ENCODE data around the gene HOMER1. TPM values are rescaled to one million over a fixed set of nuclear protein-coding genes. Genes with fewer than 3 reads are reported as not detected.

HOMER1 gene
- total RNA-seq, 2 donors from 2014 or later = 42.4 to 43.3 TPM

DNA sequence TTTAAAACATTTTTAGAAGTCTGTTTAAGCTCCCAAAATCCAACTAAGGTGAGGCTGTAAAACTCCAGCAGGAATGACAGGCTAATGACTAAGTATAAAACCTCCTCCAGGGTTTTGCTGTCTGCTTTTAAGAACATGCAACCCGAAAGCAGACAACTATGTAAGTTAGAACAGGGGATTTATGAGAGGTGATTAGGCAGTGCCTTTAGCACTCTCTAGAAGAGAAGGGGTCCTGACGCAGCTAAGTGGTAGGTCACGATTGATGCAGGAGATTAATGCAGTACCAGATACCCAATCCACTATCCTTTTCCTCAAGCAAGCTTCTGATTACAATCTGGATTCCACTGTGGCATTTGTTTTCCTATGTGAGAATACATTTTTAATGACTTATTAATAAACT lies 25.9 kb downstream of the HOMER1 start:
- peaks cover 1% of the 10 kb centered on the region for H3K9me3 ChIP-seq (ENCODE audit: control insufficient read depth, low read length)
- peaks cover 2% of the 10 kb centered on the region for H3K9me3 Mint-ChIP-seq

DNA sequence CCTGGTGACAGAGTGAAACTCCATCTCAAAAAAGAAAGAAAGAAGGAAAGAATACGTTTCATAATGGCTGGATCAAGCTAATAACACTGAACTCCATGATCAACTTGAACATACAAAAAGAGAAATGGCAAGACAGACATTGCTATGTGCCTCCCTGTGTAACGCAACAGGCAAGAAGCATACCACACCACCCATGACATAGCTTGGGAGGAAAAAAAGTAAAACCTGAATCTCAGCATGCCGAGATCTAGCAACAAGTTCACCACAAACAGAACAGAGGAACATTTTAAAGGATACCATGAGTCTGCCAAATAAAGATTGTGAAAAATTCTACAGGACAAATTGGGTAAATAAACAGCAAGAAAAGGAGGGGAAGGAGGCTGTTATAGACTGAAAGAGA lies 26.7 kb downstream of the HOMER1 start:
- Mint-ChIP-seq H3K27ac (no peak overlapping the region), H3K36me3 (ENCODE audit: low read depth) (peaks cover 6% of the 10 kb centered on the region), H3K4me3 (no peak overlapping the region), H3K4me1 (peaks cover 19% of the 10 kb centered on the region), H3K27me3 (ENCODE audit: insufficient read depth) (no peaks in the 10 kb centered on the region), H3K9me3 (peaks cover 2% of the 10 kb centered on the region)
- Histone ChIP-seq H3K4me3 (ENCODE audit: low read length) (no peak overlapping the region), H3K9me3 (ENCODE audit: control insufficient read depth, low read length) (no peaks in the 10 kb centered on the region), H3K4me1 (ENCODE audit: control insufficient read depth, insufficient read depth, low read length) (no peaks in the 10 kb centered on the region), H3K27ac (ENCODE audit: low read depth, low read length) (no peak overlapping the region), H3K9ac (ENCODE audit: extremely low read depth, low read length, poor library complexity, severe bottlenecking) (no peak overlapping the region), H3K36me3 (ENCODE audit: control insufficient read depth, insufficient read depth, low read length) (no peaks in the 10 kb centered on the region), H3K27me3 (ENCODE audit: control insufficient read depth, insufficient read depth, low read length, poor library complexity, severe bottlenecking) (no peaks in the 10 kb centered on the region)
- TF ChIP-seq, protein P1, sequence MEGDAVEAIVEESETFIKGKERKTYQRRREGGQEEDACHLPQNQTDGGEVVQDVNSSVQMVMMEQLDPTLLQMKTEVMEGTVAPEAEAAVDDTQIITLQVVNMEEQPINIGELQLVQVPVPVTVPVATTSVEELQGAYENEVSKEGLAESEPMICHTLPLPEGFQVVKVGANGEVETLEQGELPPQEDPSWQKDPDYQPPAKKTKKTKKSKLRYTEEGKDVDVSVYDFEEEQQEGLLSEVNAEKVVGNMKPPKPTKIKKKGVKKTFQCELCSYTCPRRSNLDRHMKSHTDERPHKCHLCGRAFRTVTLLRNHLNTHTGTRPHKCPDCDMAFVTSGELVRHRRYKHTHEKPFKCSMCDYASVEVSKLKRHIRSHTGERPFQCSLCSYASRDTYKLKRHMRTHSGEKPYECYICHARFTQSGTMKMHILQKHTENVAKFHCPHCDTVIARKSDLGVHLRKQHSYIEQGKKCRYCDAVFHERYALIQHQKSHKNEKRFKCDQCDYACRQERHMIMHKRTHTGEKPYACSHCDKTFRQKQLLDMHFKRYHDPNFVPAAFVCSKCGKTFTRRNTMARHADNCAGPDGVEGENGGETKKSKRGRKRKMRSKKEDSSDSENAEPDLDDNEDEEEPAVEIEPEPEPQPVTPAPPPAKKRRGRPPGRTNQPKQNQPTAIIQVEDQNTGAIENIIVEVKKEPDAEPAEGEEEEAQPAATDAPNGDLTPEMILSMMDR (conservative IDR thresholded peaks at IDR 0.05) = no peak
- 92% methylated on average over 3 of the region's 3 CpGs; no CpG with 5 or more reads in 1 of the 2 experiments for WGBS, 2 experiments (ENCODE audit: insufficient coverage in 1 of 2, insufficient read length in 1 of 2)
- DNase-seq = no peak

More for the DNA sequence above, 25.9 kb downstream of the HOMER1 start:
- Mint-ChIP-seq H3K4me1 (peaks cover 19% of the 10 kb centered on the region), H3K4me3 (no peak overlapping the region), H3K27ac (no peak overlapping the region), H3K36me3 (ENCODE audit: low read depth) (peaks cover 6% of the 10 kb centered on the region), H3K27me3 (ENCODE audit: insufficient read depth) (no peaks in the 10 kb centered on the region)
- no peaks in the 10 kb centered on the region for H3K27me3 ChIP-seq (ENCODE audit: control insufficient read depth, insufficient read depth, low read length, poor library complexity, severe bottlenecking)
- no peak overlapping the region for H3K4me3 ChIP-seq (ENCODE audit: low read length)
- no peaks in the 10 kb centered on the region for H3K4me1 ChIP-seq (ENCODE audit: control insufficient read depth, insufficient read depth, low read length)
- no peak for DNase-seq
- TF ChIP-seq, protein P1 (conservative IDR thresholded peaks at IDR 0.05) = no peak
- H3K36me3 ChIP-seq (ENCODE audit: control insufficient read depth, insufficient read depth, low read length) = no peaks in the 10 kb centered on the region
- no peak overlapping the region for H3K9ac ChIP-seq (ENCODE audit: extremely low read depth, low read length, poor library complexity, severe bottlenecking)
- WGBS, 2 experiments (ENCODE audit: insufficient coverage in 1 of 2, insufficient read length in 1 of 2) = 100% methylated on average over 1 to 3 of the region's 3 CpGs
- no peak overlapping the region for H3K27ac ChIP-seq (ENCODE audit: low read depth, low read length)

DNA sequence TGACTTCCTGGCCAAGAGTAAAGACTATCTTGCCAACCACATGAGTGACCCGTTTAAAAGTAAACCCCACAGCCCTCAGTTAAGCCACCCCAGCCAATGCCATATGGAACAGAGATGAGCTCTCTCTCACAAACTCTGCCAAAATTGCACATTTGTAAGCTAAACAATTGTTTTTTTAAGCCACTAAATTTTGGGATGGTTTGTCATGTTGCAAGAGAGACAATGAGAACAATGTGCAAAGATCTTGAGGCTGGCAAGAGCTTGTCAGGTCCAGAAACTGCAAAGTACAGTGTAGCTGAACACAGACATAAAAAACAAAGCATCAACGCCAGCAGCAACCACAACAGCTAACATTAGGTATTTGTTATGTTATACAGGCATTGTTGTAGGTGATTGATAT lies 27.8 kb downstream of the HOMER1 start:
- Mint-ChIP-seq H3K27ac (no peak overlapping the region), H3K27me3 (ENCODE audit: insufficient read depth) (no peaks in the 10 kb centered on the region), H3K4me1 (peaks cover 21% of the 10 kb centered on the region), H3K36me3 (ENCODE audit: low read depth) (peaks cover 6% of the 10 kb centered on the region), H3K4me3 (no peak overlapping the region), H3K9me3 (peaks cover 2% of the 10 kb centered on the region)
- H3K4me3 ChIP-seq (ENCODE audit: low read length) = no peak overlapping the region
- no peaks in the 10 kb centered on the region for H3K27me3 ChIP-seq (ENCODE audit: control insufficient read depth, insufficient read depth, low read length, poor library complexity, severe bottlenecking)
- TF ChIP-seq, protein P1 (conservative IDR thresholded peaks at IDR 0.05) = no peak
- H3K9me3 ChIP-seq (ENCODE audit: control insufficient read depth, low read length) = no peaks in the 10 kb centered on the region
- no peak overlapping the region for H3K9ac ChIP-seq (ENCODE audit: extremely low read depth, low read length, poor library complexity, severe bottlenecking)
- no peak overlapping the region for H3K27ac ChIP-seq (ENCODE audit: low read depth, low read length)
- no peak for DNase-seq
- no peaks in the 10 kb centered on the region for H3K4me1 ChIP-seq (ENCODE audit: control insufficient read depth, insufficient read depth, low read length)
- no peaks in the 10 kb centered on the region for H3K36me3 ChIP-seq (ENCODE audit: control insufficient read depth, insufficient read depth, low read length)
- 83% methylated on average over 1 of the region's 2 CpGs; no CpG with 5 or more reads in 1 of the 2 experiments for WGBS, 2 experiments (ENCODE audit: insufficient coverage in 1 of 2, insufficient read length in 1 of 2)
